AG08395 (cell line): Measurements from ENCODE around the gene LSM2.

Experiments
- DNase-seq: peaks from one replicate; pipeline ENCODE4 v3.0.0; 2012; ENCODE audit warnings: mixed read lengths, low spot score

The LSM2 gene

DNA sequence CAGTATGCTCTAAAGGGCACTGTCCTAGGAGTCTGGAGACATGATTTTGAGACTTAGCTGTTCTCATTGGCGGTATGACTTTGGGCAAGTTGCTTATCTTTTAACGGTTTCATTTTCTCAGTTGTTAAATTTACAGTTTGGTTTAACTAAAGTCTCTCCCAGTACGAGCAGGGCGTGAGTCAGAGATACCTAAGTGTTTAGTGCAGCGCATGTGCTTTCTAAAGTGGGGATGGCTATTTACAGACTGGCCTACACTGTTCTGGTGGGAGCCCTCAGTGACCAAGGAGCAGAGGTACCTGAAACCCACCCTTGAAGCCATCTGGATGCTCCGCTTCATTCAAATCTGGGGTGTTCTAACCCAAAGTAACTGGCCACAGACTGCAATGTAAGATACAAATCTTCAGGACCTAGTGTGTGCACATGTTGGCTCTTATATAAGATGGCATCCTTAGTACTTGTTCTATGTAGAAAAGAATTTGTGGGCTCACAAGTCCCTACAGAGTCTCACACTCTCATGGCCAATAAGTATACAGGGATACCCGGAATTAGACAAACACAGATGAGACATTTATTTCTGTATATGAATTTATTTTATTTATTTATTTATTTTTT is 56.2 kb downstream of the LSM2 start:
- no peak for DNase-seq

DNA sequence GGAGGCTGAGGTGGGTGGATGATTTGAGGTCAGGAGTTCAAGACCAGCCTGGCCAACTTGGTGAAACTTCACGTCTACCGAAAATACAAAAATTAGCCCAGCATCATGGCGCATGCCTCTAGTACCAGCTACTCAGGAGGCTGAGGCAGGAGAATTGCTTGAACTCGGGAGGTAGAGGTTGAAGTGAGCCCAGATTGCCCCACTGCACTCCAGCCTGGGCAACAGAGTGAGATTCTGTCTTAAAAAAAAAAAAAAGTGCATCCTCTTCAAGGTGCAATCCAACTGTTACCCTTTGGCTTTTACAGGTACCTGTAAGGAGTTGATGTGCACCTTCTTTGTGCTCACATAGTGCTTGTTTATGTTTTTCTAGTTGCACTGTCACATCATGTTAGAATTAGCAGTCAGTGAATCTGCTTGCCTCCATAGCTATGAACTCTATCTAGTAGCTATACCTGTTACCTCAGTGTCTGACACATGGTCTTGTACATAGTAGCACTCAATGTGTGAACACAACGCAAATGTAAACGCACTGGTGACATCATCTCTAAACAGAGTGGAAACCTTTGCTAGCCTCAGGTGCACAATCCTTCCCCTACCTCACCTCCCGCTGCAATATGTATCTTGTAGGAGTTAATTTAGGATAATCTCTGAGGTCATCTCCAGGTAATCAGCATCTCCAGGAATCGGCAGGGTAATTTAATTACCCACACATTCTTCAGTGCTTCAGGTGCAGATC is 57.3 kb downstream of the LSM2 start:
- DNase-seq = no peak
